DOHH2 (cell line): ENCODE measurements around the gene ABCA1.

Experiments used
- H3F3A ChIP-seq: fragments of 200-600 bp; sonication (generic), shearing (Covaris generic); 2 replicates; pipeline ENCODE4 v1.6.0; 2016; ENCODE audit warnings: antibody characterized with exemption, mild to moderate bottlenecking; ENCODE audit not compliant: control insufficient read depth, insufficient read depth
- H3K27ac ChIP-seq: fragments of 200-600 bp; sonication (generic); 2 replicates; pipeline ENCODE4 v1.5.1; 2014; ENCODE audit warnings: low read depth, mild to moderate bottlenecking, low read length, moderate library complexity
- H3K27me3 ChIP-seq: fragments of 200-600 bp; sonication (generic); 2 replicates; pipeline ENCODE4 v1.6.1; 2014; ENCODE audit warnings: mild to moderate bottlenecking, low read length, mixed read lengths; ENCODE audit not compliant: control insufficient read depth
- H3K36me3 ChIP-seq: fragments of 200-600 bp; sonication (generic); 2 replicates; pipeline ENCODE4 v1.6.1; 2014; ENCODE audit warnings: mild to moderate bottlenecking, low read length, moderate library complexity, mixed read lengths; ENCODE audit not compliant: control insufficient read depth
- H3K4me1 ChIP-seq: fragments of 200-600 bp; sonication (generic); 2 replicates; pipeline ENCODE4 v1.6.1; 2014; ENCODE audit warnings: mild to moderate bottlenecking, low read length, mixed read lengths; ENCODE audit not compliant: control insufficient read depth
- H3K4me2 ChIP-seq: fragments of 200-600 bp; sonication (generic); 2 replicates; pipeline ENCODE4 v1.6.0; 2014; ENCODE audit warnings: mild to moderate bottlenecking, low read length, moderate library complexity
- H3K4me3 ChIP-seq: fragments of 200-600 bp; sonication (generic); 2 replicates; pipeline ENCODE4 v1.5.1; 2014; ENCODE audit warnings: mild to moderate bottlenecking, low read length, mixed read lengths
- H3K79me2 ChIP-seq: fragments of 200-600 bp; sonication (generic); 2 replicates; pipeline ENCODE4 v1.6.1; 2014; ENCODE audit warnings: mild to moderate bottlenecking, low read length, mixed read lengths; ENCODE audit not compliant: control insufficient read depth
- H3K9me2 ChIP-seq: fragments of 200-600 bp; sonication (generic); replicated peaks from 2 replicates; pipeline ENCODE4 v1.6.1; 2014; ENCODE audit warnings: mild to moderate bottlenecking, low read length, mixed read lengths; ENCODE audit not compliant: control insufficient read depth
- H3K9me3 ChIP-seq: fragments of 200-600 bp; sonication (generic); 2 replicates; pipeline ENCODE4 v1.6.1; 2014; ENCODE audit warnings: antibody characterized with exemption, low read length, mixed read lengths; ENCODE audit not compliant: control insufficient read depth, insufficient read depth
- H4K20me1 ChIP-seq: fragments of 200-600 bp; sonication (generic); 2 replicates; pipeline ENCODE4 v1.6.0; 2014; ENCODE audit warnings: low read depth, mild to moderate bottlenecking, antibody characterized with exemption, low read length, moderate library complexity; ENCODE audit not compliant: control insufficient read depth, insufficient read depth
- EZH2phosphoT487 ChIP-seq: fragments of 200-600 bp; sonication (generic); IDR thresholded peaks from 2 replicates; pipeline ENCODE4 v1.6.1; 2017; ENCODE audit warnings: borderline replicate concordance, mild to moderate bottlenecking, antibody characterized with exemption, low read length, moderate library complexity, mixed read lengths
- TF ChIP-seq, protein P1 (sequence below): fragments of 200-600 bp; sonication (generic); IDR thresholded peaks from one replicate; pipeline ENCODE4 v1.5.1; 2014; ENCODE audit warnings: antibody characterized with exemption, mild to moderate bottlenecking, low read depth, low read length; ENCODE audit not compliant: poor library complexity, severe bottlenecking

Gene ABCA1

GRCh38 chr9:104838958-104839357, 89.0 kb downstream of the ABCA1 start:
- Histone ChIP-seq H3K36me3 (peaks cover 58% of the 10 kb centered on the region), H3K27ac (no peak overlapping the region), H3K4me2 (no peak overlapping the region), H3F3A (no peaks in the 10 kb centered on the region), H3K27me3 (no peaks in the 10 kb centered on the region), H3K9me2 (no peaks in the 10 kb centered on the region), H3K79me2 (no peaks in the 10 kb centered on the region), H3K9me3 (no peaks in the 10 kb centered on the region), H4K20me1 (no peaks in the 10 kb centered on the region), H3K4me1 (peaks cover 8% of the 10 kb centered on the region), H3K4me3 (no peak overlapping the region)
- TF ChIP-seq, protein P1, sequence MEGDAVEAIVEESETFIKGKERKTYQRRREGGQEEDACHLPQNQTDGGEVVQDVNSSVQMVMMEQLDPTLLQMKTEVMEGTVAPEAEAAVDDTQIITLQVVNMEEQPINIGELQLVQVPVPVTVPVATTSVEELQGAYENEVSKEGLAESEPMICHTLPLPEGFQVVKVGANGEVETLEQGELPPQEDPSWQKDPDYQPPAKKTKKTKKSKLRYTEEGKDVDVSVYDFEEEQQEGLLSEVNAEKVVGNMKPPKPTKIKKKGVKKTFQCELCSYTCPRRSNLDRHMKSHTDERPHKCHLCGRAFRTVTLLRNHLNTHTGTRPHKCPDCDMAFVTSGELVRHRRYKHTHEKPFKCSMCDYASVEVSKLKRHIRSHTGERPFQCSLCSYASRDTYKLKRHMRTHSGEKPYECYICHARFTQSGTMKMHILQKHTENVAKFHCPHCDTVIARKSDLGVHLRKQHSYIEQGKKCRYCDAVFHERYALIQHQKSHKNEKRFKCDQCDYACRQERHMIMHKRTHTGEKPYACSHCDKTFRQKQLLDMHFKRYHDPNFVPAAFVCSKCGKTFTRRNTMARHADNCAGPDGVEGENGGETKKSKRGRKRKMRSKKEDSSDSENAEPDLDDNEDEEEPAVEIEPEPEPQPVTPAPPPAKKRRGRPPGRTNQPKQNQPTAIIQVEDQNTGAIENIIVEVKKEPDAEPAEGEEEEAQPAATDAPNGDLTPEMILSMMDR: no peak
- no peak for TF ChIP-seq EZH2phosphoT487

GRCh38 chr9:104836767-104837166, 91.2 kb downstream of the ABCA1 start:
- no peaks in the 10 kb centered on the region for H3K9me3 ChIP-seq
- H3K4me1 ChIP-seq: peaks cover 8% of the 10 kb centered on the region
- H3K79me2 ChIP-seq: no peaks in the 10 kb centered on the region
- H3K9me2 ChIP-seq: no peaks in the 10 kb centered on the region
- TF ChIP-seq EZH2phosphoT487: no peak
- TF ChIP-seq, protein P1: no peak
- no peak overlapping the region for H3K4me3 ChIP-seq
- no peaks in the 10 kb centered on the region for H3F3A ChIP-seq
- no peaks in the 10 kb centered on the region for H4K20me1 ChIP-seq
- H3K27me3 ChIP-seq: no peaks in the 10 kb centered on the region
- H3K27ac ChIP-seq: no peak overlapping the region
- H3K36me3 ChIP-seq: peaks cover 70% of the 10 kb centered on the region
- no peak overlapping the region for H3K4me2 ChIP-seq

- Histone ChIP-seq H3F3A (no peaks in the 10 kb centered on the region), H3K36me3 (peaks cover 75% of the 10 kb centered on the region), H3K9me3 (no peaks in the 10 kb centered on the region), H4K20me1 (no peaks in the 10 kb centered on the region), H3K4me3 (no peak overlapping the region), H3K9me2 (no peaks in the 10 kb centered on the region), H3K4me2 (no peak overlapping the region), H3K79me2 (no peaks in the 10 kb centered on the region), H3K4me1 (peaks cover 8% of the 10 kb centered on the region), H3K27ac (no peak overlapping the region), H3K27me3 (no peaks in the 10 kb centered on the region)
- TF ChIP-seq EZH2phosphoT487: no peak
- TF ChIP-seq, protein P1: no peak
Observed at GRCh38 chr9:104836235-104836634, 91.7 kb downstream of the ABCA1 start.

- no peaks in the 10 kb centered on the region for H3K9me2 ChIP-seq
- H3K27ac ChIP-seq: no peak overlapping the region
- H3K4me2 ChIP-seq: no peak overlapping the region
- TF ChIP-seq, protein P1: no peak
- no peak for TF ChIP-seq EZH2phosphoT487
- no peaks in the 10 kb centered on the region for H3K27me3 ChIP-seq
- H3F3A ChIP-seq: no peaks in the 10 kb centered on the region
- peaks cover 79% of the 10 kb centered on the region for H3K36me3 ChIP-seq
- no peaks in the 10 kb centered on the region for H3K79me2 ChIP-seq
- H3K4me3 ChIP-seq: no peak overlapping the region
- no peaks in the 10 kb centered on the region for H4K20me1 ChIP-seq
- peaks cover 8% of the 10 kb centered on the region for H3K4me1 ChIP-seq
- no peaks in the 10 kb centered on the region for H3K9me3 ChIP-seq
Observed at GRCh38 chr9:104835161-104835560, 92.8 kb downstream of the ABCA1 start.
